ENCODE results near the gene EFR3B. TPM values are rescaled to one million over a fixed set of nuclear protein-coding genes. Genes with fewer than 3 reads are reported as not detected.

The EFR3B gene
- total and polyA plus RNA-seq, 4 donors, result 0.68 to 6.1 (median 3.6) TPM

DNA sequence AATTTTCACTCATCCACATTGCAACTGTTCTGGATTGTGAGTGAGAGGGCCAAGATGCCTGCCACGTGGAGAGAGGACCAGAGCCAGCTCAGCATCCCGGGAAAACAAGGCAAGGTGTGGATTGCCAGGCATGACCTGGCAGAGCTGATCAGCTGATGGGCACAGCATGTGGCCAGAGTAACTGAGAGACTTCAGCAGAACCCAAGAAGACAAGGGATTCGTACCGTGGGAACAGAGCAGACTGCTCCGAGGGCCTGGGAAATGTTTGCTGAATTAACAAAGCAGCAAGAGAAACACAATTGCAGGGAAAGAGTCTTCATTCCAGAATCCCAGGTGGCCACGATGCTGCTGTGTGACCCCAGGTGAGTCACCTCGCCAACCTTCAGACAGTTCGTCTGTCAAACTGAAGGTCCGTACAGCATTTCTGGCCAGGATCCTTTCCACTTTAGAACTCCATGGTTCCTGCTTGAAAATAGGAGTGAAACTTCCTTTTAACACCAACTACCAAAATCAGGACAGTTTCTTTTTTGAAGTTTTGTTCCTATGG is 152.8 kb downstream of the EFR3B start:
- H3K36me3 ChIP-seq (ENCODE audit: control insufficient read depth in 4 of 4, insufficient read depth in 4 of 4, low read length in 4 of 4), result no peaks in the 10 kb centered on the region
- peak in 1 of 3 donors; percentile 2 for DNase-seq
- 88 to 93% methylated on average over 9 of the region's 9 CpGs for WGBS, 2 donors
- H3K4me1 ChIP-seq (ENCODE audit: control insufficient read depth in 5 of 5, insufficient read depth in 5 of 5, low read length in 5 of 5), result peaks cover 0 to 13% (median 3%) of the 10 kb centered on the region in 5 donors
- H3K9ac ChIP-seq (ENCODE audit: insufficient read depth in 1 of 2, low read length in 2 of 2), result no peak overlapping the region
- H3K4me3 ChIP-seq, result no peak overlapping the region
- TF ChIP-seq, protein P1, sequence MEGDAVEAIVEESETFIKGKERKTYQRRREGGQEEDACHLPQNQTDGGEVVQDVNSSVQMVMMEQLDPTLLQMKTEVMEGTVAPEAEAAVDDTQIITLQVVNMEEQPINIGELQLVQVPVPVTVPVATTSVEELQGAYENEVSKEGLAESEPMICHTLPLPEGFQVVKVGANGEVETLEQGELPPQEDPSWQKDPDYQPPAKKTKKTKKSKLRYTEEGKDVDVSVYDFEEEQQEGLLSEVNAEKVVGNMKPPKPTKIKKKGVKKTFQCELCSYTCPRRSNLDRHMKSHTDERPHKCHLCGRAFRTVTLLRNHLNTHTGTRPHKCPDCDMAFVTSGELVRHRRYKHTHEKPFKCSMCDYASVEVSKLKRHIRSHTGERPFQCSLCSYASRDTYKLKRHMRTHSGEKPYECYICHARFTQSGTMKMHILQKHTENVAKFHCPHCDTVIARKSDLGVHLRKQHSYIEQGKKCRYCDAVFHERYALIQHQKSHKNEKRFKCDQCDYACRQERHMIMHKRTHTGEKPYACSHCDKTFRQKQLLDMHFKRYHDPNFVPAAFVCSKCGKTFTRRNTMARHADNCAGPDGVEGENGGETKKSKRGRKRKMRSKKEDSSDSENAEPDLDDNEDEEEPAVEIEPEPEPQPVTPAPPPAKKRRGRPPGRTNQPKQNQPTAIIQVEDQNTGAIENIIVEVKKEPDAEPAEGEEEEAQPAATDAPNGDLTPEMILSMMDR (IDR thresholded peaks at IDR 0.05; ENCODE audit: control extremely low read depth, extremely low read depth), result no peak
- H3K27me3 ChIP-seq (ENCODE audit: control insufficient read depth in 3 of 3, insufficient read depth in 3 of 3, low read length in 2 of 3), result no peaks in the 10 kb centered on the region
- no peaks in the 10 kb centered on the region for H3K9me3 ChIP-seq (ENCODE audit: control insufficient read depth in 4 of 4, insufficient read depth in 3 of 4, low read length in 3 of 4)
- no peak for ATAC-seq (ENCODE audit: insufficient read depth, low FRiP score)
- no peak overlapping the region for H3K27ac ChIP-seq (ENCODE audit: low read depth in 1 of 2, low read length in 1 of 2)

DNA sequence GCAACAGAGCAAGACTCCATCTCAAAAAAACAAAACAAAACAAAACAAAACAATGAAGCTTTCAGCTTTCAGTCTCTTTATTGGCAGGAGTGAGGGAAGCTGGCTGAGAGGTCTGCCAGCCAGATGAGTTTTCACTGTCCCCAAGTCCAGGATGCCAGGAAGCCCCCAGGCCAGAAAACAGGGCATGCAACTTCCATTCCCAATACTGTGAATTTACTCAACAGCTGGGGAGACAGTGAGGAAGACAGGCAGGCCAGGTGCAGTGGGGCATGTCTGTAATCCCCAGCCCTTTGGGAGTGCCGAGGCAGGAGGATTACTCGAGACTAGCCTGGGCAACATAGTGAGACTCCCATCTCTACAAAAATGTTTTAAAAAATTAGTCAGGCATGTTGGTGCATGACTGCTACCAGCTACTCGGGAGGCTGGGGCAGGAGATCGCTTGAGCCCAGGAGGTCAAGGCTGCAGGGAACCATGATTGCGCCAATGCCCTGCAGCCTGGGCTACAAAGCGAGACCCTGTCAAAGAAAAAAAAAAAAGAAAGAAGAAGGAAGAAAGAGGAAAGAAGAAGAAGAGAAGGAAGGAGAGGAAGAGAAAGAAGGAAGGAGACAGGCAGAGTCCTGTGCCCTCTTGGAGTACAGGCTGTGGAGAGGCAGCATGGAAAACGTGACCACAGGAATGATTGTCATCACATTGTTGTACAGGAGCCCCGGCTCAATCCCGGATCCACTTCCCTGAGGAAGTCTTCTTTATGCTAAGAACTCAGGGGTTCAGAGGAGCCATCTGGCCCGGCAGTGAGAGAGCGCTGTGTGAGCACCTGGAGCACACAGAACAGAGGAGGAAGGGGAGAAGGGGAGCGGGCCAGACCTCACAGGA is 155.7 kb downstream of the EFR3B start:
- WGBS, 2 donors, result 54 to 57% methylated on average over 12 of the region's 12 CpGs
- Histone ChIP-seq H3K9me3 (ENCODE audit: control insufficient read depth in 4 of 4, insufficient read depth in 3 of 4, low read length in 3 of 4) (no peaks in the 10 kb centered on the region), H3K9ac (ENCODE audit: insufficient read depth in 1 of 2, low read length in 2 of 2) (no peak overlapping the region), H3K27ac (ENCODE audit: low read depth in 1 of 2, low read length in 1 of 2) (no peak overlapping the region), H3K27me3 (ENCODE audit: control insufficient read depth in 3 of 3, insufficient read depth in 3 of 3, low read length in 2 of 3) (no peaks in the 10 kb centered on the region), H3K4me1 (ENCODE audit: control insufficient read depth in 5 of 5, insufficient read depth in 5 of 5, low read length in 5 of 5) (peaks cover 0 to 13% (median 3%) of the 10 kb centered on the region in 5 donors), H3K4me3 (no peak overlapping the region), H3K36me3 (ENCODE audit: control insufficient read depth in 4 of 4, insufficient read depth in 4 of 4, low read length in 4 of 4) (no peaks in the 10 kb centered on the region)
- no peak for ATAC-seq (ENCODE audit: insufficient read depth, low FRiP score)
- peak in 2 of 3 donors; percentile 26 to 41 for DNase-seq
- TF ChIP-seq, protein P1 (IDR thresholded peaks at IDR 0.05; ENCODE audit: control extremely low read depth, extremely low read depth), result no peak

DNA sequence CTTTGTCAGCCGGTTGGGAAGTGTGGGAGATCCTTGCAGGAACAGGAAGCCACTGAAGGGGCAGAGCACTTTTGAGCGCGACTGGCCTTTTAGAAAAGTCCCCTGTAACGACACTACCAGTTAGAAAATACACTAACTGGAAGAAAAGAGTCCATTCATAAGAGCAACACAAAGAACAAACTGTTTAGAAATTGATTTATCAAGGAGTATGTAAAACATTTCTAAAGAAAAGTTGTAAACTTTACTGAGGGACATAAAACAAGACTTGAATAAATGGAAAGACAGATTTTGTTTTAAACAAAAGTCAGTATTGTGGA is 156.3 kb downstream of the EFR3B start:
- TF ChIP-seq, protein P1 (IDR thresholded peaks at IDR 0.05; ENCODE audit: control extremely low read depth, extremely low read depth), result no peak
- H3K4me3 ChIP-seq, result no peak overlapping the region
- WGBS, 2 donors, result 21 to 43% methylated on average over 4 of the region's 4 CpGs
- H3K9ac ChIP-seq (ENCODE audit: insufficient read depth in 1 of 2, low read length in 2 of 2), result no peak overlapping the region
- peaks cover 0 to 13% (median 3%) of the 10 kb centered on the region in 5 donors for H3K4me1 ChIP-seq (ENCODE audit: control insufficient read depth in 5 of 5, insufficient read depth in 5 of 5, low read length in 5 of 5)
- H3K27ac ChIP-seq (ENCODE audit: low read depth in 1 of 2, low read length in 1 of 2), result no peak overlapping the region
- no peaks in the 10 kb centered on the region for H3K9me3 ChIP-seq (ENCODE audit: control insufficient read depth in 4 of 4, insufficient read depth in 3 of 4, low read length in 3 of 4)
- no peak for DNase-seq
- H3K36me3 ChIP-seq (ENCODE audit: control insufficient read depth in 4 of 4, insufficient read depth in 4 of 4, low read length in 4 of 4), result no peaks in the 10 kb centered on the region
- ATAC-seq (ENCODE audit: insufficient read depth, low FRiP score), result no peak
- H3K27me3 ChIP-seq (ENCODE audit: control insufficient read depth in 3 of 3, insufficient read depth in 3 of 3, low read length in 2 of 3), result no peaks in the 10 kb centered on the region
